ENCODE data around the gene WRNIP1. TPM values are rescaled to one million over a fixed set of nuclear protein-coding genes. Genes with fewer than 3 reads are reported as not detected.

WRNIP1 gene
- total and polyA plus RNA-seq, 7 donors, result 26.5 to 73.9 (median 48.9) TPM

- intact Hi-C loops (cut with DNase I), result no loop called here
- 59 to 78% (median 66%) methylated on average over 5 of the region's 5 CpGs for WGBS, 3 donors
- no peak for TF ChIP-seq CTCF (IDR thresholded peaks at IDR 0.05)
- ATAC-seq (no peak), DNase-seq (no peak)
- Histone ChIP-seq H3K27ac (peak overlapping the region; percentile 47), H3K27me3 (ENCODE audit: insufficient read depth in 3 of 3, low read length in 2 of 3) (no peaks in the 10 kb centered on the region), H3K36me3 (ENCODE audit: insufficient read depth in 1 of 2, low read depth in 1 of 2) (no peaks in the 10 kb centered on the region), H3K4me3 (no peak overlapping the region), H3K4me1 (peaks cover 51% of the 10 kb centered on the region), H3K9me3 (no peaks in the 10 kb centered on the region)
These were observed 12.6 kb upstream of the WRNIP1 start for GRCh38 chr6:2752477-2753109.

GRCh38 chr6:2753110-2753489 is 12.1 kb upstream of the WRNIP1 start:
- Histone ChIP-seq H3K9me3 (no peaks in the 10 kb centered on the region), H3K4me1 (peaks cover 50% of the 10 kb centered on the region), H3K27ac (peak overlapping the region; percentile 47), H3K4me3 (no peak overlapping the region), H3K27me3 (ENCODE audit: insufficient read depth in 3 of 3, low read length in 2 of 3) (no peaks in the 10 kb centered on the region), H3K36me3 (ENCODE audit: insufficient read depth in 1 of 2, low read depth in 1 of 2) (no peaks in the 10 kb centered on the region)
- no peak for DNase-seq
- 47 to 77% (median 49%) methylated on average over 7 of the region's 7 CpGs for WGBS, 3 donors
- TF ChIP-seq CTCF (IDR thresholded peaks at IDR 0.05), result no peak
- ATAC-seq, result peak in 1 of 4 donors; percentile 53
- intact Hi-C loops (cut with DNase I), result no loop called here

- DNase-seq (no peak), ATAC-seq (no peak)
- Histone ChIP-seq H3K4me1 (peaks cover 44% of the 10 kb centered on the region), H3K9me3 (no peaks in the 10 kb centered on the region), H3K4me3 (no peak overlapping the region), H3K36me3 (ENCODE audit: insufficient read depth in 1 of 2, low read depth in 1 of 2) (no peaks in the 10 kb centered on the region), H3K27me3 (ENCODE audit: insufficient read depth in 3 of 3, low read length in 2 of 3) (no peaks in the 10 kb centered on the region), H3K27ac (no peak overlapping the region)
- intact Hi-C loops (cut with DNase I), result no loop called here
- no peak for TF ChIP-seq CTCF (IDR thresholded peaks at IDR 0.05)
These were observed 11.4 kb upstream of the WRNIP1 start for GRCh38 chr6:2753743-2754142.

GRCh38 chr6:2754393-2754792 is 10.8 kb upstream of the WRNIP1 start:
- 40 to 59% (median 41%) methylated on average over 3 of the region's 3 CpGs for WGBS, 3 donors
- no peaks in the 10 kb centered on the region for H3K27me3 ChIP-seq (ENCODE audit: insufficient read depth in 3 of 3, low read length in 2 of 3)

More at GRCh38 chr6:2754393-2754792, 10.8 kb upstream of the WRNIP1 start:
- intact Hi-C loops (cut with DNase I), result no loop called here
- Histone ChIP-seq H3K9me3 (no peaks in the 10 kb centered on the region), H3K4me1 (peaks cover 41% of the 10 kb centered on the region), H3K4me3 (no peak overlapping the region), H3K27ac (peak overlapping the region; percentile 80), H3K36me3 (ENCODE audit: insufficient read depth in 1 of 2, low read depth in 1 of 2) (no peaks in the 10 kb centered on the region)
- no peak for TF ChIP-seq CTCF (IDR thresholded peaks at IDR 0.05)
- DNase-seq, result no peak
- ATAC-seq, result no peak
